Smooth muscle cell (in vitro differentiated cells): Measurements from ENCODE around the gene ROBO1. TPM values are rescaled to one million over a fixed set of nuclear protein-coding genes. Genes with fewer than 3 reads are reported as not detected.

ENCODE experiments used
- DNase-seq: peaks from one replicate; lab custom pipeline; 2025; ENCODE audit not compliant: unreplicated experiment; lab: John Stamatoyannopoulos, UW
- H2AFZ ChIP-seq: fragments of 200-600 bp; sonication (generic); 2 replicates; pipeline ENCODE4 v1.6.0; 2016; ENCODE audit warnings: antibody characterized with exemption, low read depth, mild to moderate bottlenecking
- H3F3A ChIP-seq: fragments of 200-600 bp; sonication (generic); 2 replicates; pipeline ENCODE4 v1.6.0; 2017; ENCODE audit warnings: antibody characterized with exemption, low read depth
- H3K27ac ChIP-seq: fragments of 200-600 bp; sonication (generic); 2 replicates; pipeline ENCODE4 v1.5.1; 2016; ENCODE audit warnings: low read depth, mild to moderate bottlenecking
- H3K27me3 ChIP-seq: fragments of 200-600 bp; sonication (generic); 2 replicates; pipeline ENCODE4 v1.6.1; 2016; ENCODE audit warnings: low read depth, mild to moderate bottlenecking
- H3K36me3 ChIP-seq: fragments of 200-600 bp; sonication (generic); 2 replicates; pipeline ENCODE4 v1.5.1; 2016; ENCODE audit warnings: low read depth
- H3K4me1 ChIP-seq: fragments of 200-600 bp; sonication (generic); 2 replicates; pipeline ENCODE4 v1.5.1; 2016; ENCODE audit warnings: low read depth
- H3K4me2 ChIP-seq: fragments of 200-600 bp; sonication (generic); 2 replicates; pipeline ENCODE4 v1.6.0; 2016; ENCODE audit warnings: mild to moderate bottlenecking
- H3K4me3 ChIP-seq: fragments of 200-600 bp; sonication (generic); 2 replicates; pipeline ENCODE4 v1.5.1; 2016; ENCODE audit warnings: mild to moderate bottlenecking
- H3K79me2 ChIP-seq: fragments of 200-600 bp; sonication (generic); 2 replicates; pipeline ENCODE4 v1.6.0; 2016; ENCODE audit warnings: low read depth, mild to moderate bottlenecking
- H3K9ac ChIP-seq: fragments of 200-600 bp; sonication (generic); 2 replicates; pipeline ENCODE4 v1.6.0; 2016; ENCODE audit warnings: low read depth
- H3K9me3 ChIP-seq: fragments of 200-600 bp; sonication (generic); replicated peaks from 2 replicates; pipeline ENCODE4 v1.5.1; 2016; ENCODE audit warnings: low read depth
- H4K20me1 ChIP-seq: fragments of 200-600 bp; sonication (generic); 2 replicates; pipeline ENCODE4 v1.6.0; 2016; ENCODE audit warnings: low read depth
- WGBS: methylation state at CpG from one replicate; pipeline ENCODE4 v1.1.7; 2016; ENCODE audit warnings: low lambda C conversion rate; 5-methylcytosine and 5-hydroxymethylcytosine counted together
- polyA plus RNA-seq: library from polyadenylated mRNA; unstranded; fragments of >200 nt; fragmentation: Nextera tagmentation; extraction: Ambion mirVana; gene quantifications from 2 replicates; pipeline ENCODE4 v1.2.1, GENCODE V29; 2016
- total RNA-seq: library from RNA; depleted of rRNA; stranded (reverse); fragments of >200 nt; gene quantifications from 2 replicates; pipeline ENCODE4 v1.2.3, GENCODE V29; 2014
- TF ChIP-seq, protein P1 (sequence below): fragments of 200-600 bp; sonication (generic); IDR thresholded peaks from 2 replicates; pipeline ENCODE4 v1.5.1; 2017; ENCODE audit warnings: borderline replicate concordance, mild to moderate bottlenecking, antibody characterized with exemption; ENCODE audit not compliant: insufficient read depth, poor library complexity, severe bottlenecking

The ROBO1 gene
- total and polyA plus RNA-seq, 2 experiments from 2014 or later = 30.5 to 79.5 TPM

DNA sequence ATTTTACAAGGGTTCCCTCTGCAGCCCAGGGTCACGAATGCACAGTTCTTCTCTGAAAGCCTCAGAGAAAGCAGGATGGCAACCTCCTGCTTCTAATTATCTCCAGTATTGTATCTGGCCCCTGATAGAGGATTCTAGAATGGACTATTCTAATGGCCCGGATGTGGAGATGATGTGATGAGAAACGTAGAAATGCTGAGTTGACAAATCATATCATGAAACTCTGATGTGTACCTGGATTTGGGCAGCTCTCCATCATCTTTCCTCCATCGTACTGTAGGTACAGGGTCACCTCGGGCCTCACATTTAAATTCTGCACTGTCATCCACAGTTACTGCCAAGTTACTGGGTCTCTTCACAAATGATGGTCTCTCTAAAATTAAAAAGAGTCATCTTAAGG, 1050.8 kb downstream of the ROBO1 start:
- WGBS = 98% methylated on average over 5 of the region's 5 CpGs
- H3K79me2 ChIP-seq = peaks cover 3% of the 10 kb centered on the region

DNA sequence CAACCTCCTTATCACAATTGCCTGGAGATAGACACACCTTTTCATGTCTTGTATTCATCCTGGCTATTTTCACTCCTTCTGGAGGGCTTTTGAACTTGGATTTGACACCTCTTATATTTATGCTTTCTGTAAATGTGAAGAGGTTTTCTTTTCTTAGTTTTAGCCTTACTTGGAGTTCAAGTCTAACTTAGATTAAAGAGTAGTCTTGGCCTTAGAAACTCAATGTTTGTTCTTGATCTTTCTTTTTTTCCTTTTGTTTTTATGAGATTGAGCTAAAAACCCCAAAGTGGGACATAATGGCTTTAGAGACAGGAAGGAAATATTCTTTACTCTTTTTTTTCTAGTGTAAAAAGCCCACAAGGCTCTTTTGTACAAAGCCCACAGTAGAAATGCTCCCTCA, 1054.9 kb downstream of the ROBO1 start:
- no peaks in the 10 kb centered on the region for H3F3A ChIP-seq
- no peak for DNase-seq
- peaks cover 4% of the 10 kb centered on the region for H3K4me1 ChIP-seq
- no peaks in the 10 kb centered on the region for H4K20me1 ChIP-seq
- no peaks in the 10 kb centered on the region for H3K9me3 ChIP-seq
- H3K27me3 ChIP-seq = no peaks in the 10 kb centered on the region
- no peak overlapping the region for H2AFZ ChIP-seq
- TF ChIP-seq, protein P1, sequence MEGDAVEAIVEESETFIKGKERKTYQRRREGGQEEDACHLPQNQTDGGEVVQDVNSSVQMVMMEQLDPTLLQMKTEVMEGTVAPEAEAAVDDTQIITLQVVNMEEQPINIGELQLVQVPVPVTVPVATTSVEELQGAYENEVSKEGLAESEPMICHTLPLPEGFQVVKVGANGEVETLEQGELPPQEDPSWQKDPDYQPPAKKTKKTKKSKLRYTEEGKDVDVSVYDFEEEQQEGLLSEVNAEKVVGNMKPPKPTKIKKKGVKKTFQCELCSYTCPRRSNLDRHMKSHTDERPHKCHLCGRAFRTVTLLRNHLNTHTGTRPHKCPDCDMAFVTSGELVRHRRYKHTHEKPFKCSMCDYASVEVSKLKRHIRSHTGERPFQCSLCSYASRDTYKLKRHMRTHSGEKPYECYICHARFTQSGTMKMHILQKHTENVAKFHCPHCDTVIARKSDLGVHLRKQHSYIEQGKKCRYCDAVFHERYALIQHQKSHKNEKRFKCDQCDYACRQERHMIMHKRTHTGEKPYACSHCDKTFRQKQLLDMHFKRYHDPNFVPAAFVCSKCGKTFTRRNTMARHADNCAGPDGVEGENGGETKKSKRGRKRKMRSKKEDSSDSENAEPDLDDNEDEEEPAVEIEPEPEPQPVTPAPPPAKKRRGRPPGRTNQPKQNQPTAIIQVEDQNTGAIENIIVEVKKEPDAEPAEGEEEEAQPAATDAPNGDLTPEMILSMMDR = no peak
- H3K4me3 ChIP-seq = no peak overlapping the region
- no peaks in the 10 kb centered on the region for H3K79me2 ChIP-seq
- no peak overlapping the region for H3K27ac ChIP-seq
- H3K9ac ChIP-seq = no peak overlapping the region
- H3K36me3 ChIP-seq = no peaks in the 10 kb centered on the region
- H3K4me2 ChIP-seq = no peak overlapping the region

More for the DNA sequence above, 1050.8 kb downstream of the ROBO1 start:
- Histone ChIP-seq H2AFZ (no peak overlapping the region), H4K20me1 (no peaks in the 10 kb centered on the region), H3K36me3 (no peaks in the 10 kb centered on the region), H3K9ac (no peak overlapping the region), H3K4me2 (no peak overlapping the region), H3K27me3 (no peaks in the 10 kb centered on the region), H3K9me3 (no peaks in the 10 kb centered on the region), H3K4me1 (no peaks in the 10 kb centered on the region), H3K4me3 (no peak overlapping the region), H3F3A (no peaks in the 10 kb centered on the region), H3K27ac (no peak overlapping the region)
- no peak for DNase-seq
- TF ChIP-seq, protein P1 = no peak

DNA sequence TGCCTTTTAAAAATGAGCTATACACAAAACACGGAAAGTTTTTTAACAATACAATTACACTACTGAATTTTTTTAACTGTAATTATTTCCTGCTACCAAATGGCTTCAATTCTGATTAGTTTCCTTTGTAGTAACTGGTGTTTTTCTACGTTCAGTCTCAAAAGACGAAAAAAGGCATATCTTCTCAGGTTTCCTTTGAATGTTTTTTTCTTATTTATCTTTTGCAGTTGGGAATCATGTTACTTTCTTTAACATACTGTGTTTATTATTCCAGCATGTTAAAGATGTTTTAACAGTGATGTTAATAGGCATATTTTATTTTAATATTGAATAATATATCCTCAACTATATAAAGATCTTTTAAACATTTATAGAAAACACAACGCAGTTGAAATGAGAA, 1055.5 kb downstream of the ROBO1 start:
- Histone ChIP-seq H3K27ac (no peak overlapping the region), H2AFZ (no peak overlapping the region), H3K36me3 (no peaks in the 10 kb centered on the region), H3K4me1 (peaks cover 10% of the 10 kb centered on the region), H3K79me2 (no peaks in the 10 kb centered on the region), H3K4me2 (no peak overlapping the region), H3K9me3 (no peaks in the 10 kb centered on the region), H3K4me3 (no peak overlapping the region), H3K9ac (no peak overlapping the region), H3K27me3 (no peaks in the 10 kb centered on the region), H3F3A (no peaks in the 10 kb centered on the region), H4K20me1 (no peaks in the 10 kb centered on the region)
- TF ChIP-seq, protein P1 = no peak
- DNase-seq = no peak
- WGBS = 98% methylated on average over 4 of the region's 4 CpGs

DNA sequence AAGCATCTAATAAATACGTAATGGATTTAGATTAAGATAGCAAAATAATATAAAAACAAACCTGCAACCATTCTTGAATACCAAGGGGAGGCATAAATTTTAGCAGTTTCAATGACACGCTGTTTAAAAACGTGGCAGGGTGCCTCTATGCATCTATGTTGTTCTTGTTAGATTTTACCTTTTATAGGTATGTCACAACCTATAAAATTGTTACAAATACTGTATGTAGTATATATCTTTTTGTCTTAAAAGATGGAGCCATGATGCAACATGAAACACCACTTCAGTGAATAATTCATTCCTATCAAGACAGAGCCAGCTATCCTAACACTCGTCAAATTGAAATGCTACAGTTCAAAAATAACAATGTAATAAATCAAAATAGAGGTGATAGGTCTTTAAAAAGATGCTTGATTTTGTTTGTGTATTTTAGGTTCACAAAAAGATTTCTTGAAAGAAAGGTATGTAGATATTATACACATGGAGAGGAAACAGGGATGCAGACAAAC, 1059.2 kb downstream of the ROBO1 start:
- Histone ChIP-seq H3K4me2 (no peak overlapping the region), H2AFZ (no peak overlapping the region), H4K20me1 (no peaks in the 10 kb centered on the region), H3K27me3 (no peaks in the 10 kb centered on the region), H3K27ac (no peak overlapping the region), H3K9me3 (no peaks in the 10 kb centered on the region), H3K36me3 (no peaks in the 10 kb centered on the region), H3K79me2 (no peaks in the 10 kb centered on the region), H3K9ac (no peak overlapping the region), H3F3A (no peaks in the 10 kb centered on the region), H3K4me1 (peaks cover 26% of the 10 kb centered on the region), H3K4me3 (no peak overlapping the region)
- TF ChIP-seq, protein P1 = no peak
- DNase-seq = no peak
- 96% methylated on average over 4 of the region's 4 CpGs for WGBS
